ENCODE results near the gene DDX1.

Gene DDX1

GRCh38 chr2:15548974-15549373 is 42.7 kb upstream of the DDX1 start:
- no peak for TF ChIP-seq CTCF (IDR thresholded peaks at IDR 0.05; ENCODE audit: low read depth, low read length)

GRCh38 chr2:15553519-15553918 is 38.1 kb upstream of the DDX1 start:
- TF ChIP-seq CTCF (IDR thresholded peaks at IDR 0.05; ENCODE audit: low read depth, low read length) = no peak
- DNase-seq (ENCODE audit: extremely low read depth, low read depth) = no peak

More at GRCh38 chr2:15548974-15549373, 42.7 kb upstream of the DDX1 start:
- no peak for DNase-seq (ENCODE audit: extremely low read depth, low read depth)

GRCh38 chr2:15553951-15554350 is 37.7 kb upstream of the DDX1 start:
- no peak for TF ChIP-seq CTCF (IDR thresholded peaks at IDR 0.05; ENCODE audit: low read depth, low read length)
- DNase-seq (ENCODE audit: extremely low read depth, low read depth) = no peak

GRCh38 chr2:15554525-15555218 is 37.0 kb upstream of the DDX1 start:
- DNase-seq (ENCODE audit: extremely low read depth, low read depth) = peak; percentile 14

GRCh38 chr2:15555760-15556193 is 35.9 kb upstream of the DDX1 start:
- TF ChIP-seq CTCF (IDR thresholded peaks at IDR 0.05; ENCODE audit: low read depth, low read length) = no peak

More at GRCh38 chr2:15554525-15555218, 37.0 kb upstream of the DDX1 start:
- TF ChIP-seq CTCF (IDR thresholded peaks at IDR 0.05; ENCODE audit: low read depth, low read length) = no peak

GRCh38 chr2:15556311-15556930 is 35.2 kb upstream of the DDX1 start:
- TF ChIP-seq CTCF (IDR thresholded peaks at IDR 0.05; ENCODE audit: low read depth, low read length) = no peak
- no peak for DNase-seq (ENCODE audit: extremely low read depth, low read depth)

More at GRCh38 chr2:15555760-15556193, 35.9 kb upstream of the DDX1 start:
- no peak for DNase-seq (ENCODE audit: extremely low read depth, low read depth)

- no peak for DNase-seq (ENCODE audit: extremely low read depth, low read depth)
- no peak for TF ChIP-seq CTCF (IDR thresholded peaks at IDR 0.05; ENCODE audit: low read depth, low read length)
These were observed 33.8 kb upstream of the DDX1 start for GRCh38 chr2:15557887-15558311.
